Stimulated activated CD4-positive, alpha-beta T cell treated with anti-CD3 and anti-CD28 coated beads, Interleukin-4, amount 100 ng/mL, for 48 hours (primary cell): ENCODE measurements around the gene LRRC4.

ENCODE experiments used
- DNase-seq, 2 donors: peaks; one replicate each; pipeline ENCODE4 v3.0.0-alpha.2; 2020; ENCODE audit warnings: low read depth in 2 of 2

Gene LRRC4, protein sequence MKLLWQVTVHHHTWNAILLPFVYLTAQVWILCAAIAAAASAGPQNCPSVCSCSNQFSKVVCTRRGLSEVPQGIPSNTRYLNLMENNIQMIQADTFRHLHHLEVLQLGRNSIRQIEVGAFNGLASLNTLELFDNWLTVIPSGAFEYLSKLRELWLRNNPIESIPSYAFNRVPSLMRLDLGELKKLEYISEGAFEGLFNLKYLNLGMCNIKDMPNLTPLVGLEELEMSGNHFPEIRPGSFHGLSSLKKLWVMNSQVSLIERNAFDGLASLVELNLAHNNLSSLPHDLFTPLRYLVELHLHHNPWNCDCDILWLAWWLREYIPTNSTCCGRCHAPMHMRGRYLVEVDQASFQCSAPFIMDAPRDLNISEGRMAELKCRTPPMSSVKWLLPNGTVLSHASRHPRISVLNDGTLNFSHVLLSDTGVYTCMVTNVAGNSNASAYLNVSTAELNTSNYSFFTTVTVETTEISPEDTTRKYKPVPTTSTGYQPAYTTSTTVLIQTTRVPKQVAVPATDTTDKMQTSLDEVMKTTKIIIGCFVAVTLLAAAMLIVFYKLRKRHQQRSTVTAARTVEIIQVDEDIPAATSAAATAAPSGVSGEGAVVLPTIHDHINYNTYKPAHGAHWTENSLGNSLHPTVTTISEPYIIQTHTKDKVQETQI

DNA sequence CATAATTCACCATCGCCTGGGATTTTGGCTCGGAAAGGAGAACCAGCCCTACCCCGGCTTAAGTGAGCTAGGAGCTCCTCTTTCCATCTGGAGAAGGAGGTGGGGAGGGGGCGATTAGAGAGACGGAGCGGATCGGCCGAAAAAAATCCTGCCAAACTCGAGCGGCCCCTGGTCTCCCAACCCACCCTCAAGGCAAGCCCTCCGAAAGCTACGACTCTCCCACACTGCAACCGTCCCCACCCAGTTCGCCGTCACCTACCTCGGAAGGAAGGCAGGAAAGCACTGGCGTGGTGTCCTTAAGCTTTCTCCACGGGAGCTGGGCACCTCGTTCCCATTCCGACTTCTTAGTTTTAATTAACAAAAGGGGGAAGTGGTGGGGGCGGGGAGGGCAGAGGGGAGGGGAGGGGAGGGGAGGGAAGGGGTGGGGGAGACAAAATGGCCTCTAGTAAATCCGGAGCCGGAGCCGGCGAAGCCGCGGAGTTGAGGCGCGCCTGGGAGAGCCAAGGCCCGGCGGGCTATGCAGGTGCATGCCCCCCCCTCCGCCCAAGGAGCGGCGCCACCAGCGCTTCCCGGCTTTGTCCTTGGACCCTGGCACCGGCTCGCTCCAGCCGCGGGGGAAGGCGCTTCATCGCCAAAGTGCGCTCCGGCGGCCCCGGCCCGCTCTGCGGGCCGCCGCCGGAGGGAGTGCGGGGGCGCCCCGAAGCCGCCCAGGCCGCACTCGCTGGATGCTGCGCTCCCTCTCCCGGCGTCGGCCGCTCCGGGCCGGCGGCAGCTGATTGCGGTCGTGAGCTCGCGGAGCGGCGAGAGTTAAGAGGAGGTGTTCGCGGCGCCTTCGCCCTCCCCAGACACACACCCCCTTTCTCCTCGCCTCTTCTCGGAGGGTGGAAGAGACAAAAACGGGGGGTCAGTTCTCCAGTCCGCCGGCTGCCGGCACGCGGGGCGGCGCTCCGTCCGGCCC, at the start of gene LRRC4:
Gene LRRC4 (minus strand): TSS at position 784 of the 958 bp plus-strand sequence. CDS start 797 bp downstream, outside the sequence.
- peak in 1 of 2 donors; percentile 11 for DNase-seq

DNA sequence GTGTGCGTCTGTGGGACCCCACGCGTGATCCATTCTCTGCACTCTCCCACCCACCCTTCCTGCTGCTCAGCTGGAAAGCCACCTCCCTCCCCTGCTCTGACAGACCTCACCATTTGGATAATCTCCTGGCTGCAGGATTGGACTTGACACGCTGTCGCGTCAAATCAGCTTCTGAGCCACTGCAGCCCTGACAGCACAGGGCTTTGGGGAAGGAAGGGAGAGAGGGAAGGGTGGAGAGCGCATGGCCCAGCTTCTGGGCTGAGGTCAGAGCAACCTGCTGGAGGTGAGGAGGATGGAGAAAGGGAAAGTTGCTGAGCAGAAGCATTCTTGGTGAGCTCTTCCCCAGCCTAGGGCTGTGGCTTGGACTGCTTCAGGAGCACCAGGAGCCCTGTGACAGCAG, 48.9 kb upstream of the LRRC4 start:
- no peak for DNase-seq

- no peak for DNase-seq
These were observed 47.1 kb upstream of the LRRC4 start for GRCh38 chr7:128078309-128078708.

- no peak for DNase-seq
These were observed 45.6 kb upstream of the LRRC4 start for GRCh38 chr7:128076796-128077271.

DNA sequence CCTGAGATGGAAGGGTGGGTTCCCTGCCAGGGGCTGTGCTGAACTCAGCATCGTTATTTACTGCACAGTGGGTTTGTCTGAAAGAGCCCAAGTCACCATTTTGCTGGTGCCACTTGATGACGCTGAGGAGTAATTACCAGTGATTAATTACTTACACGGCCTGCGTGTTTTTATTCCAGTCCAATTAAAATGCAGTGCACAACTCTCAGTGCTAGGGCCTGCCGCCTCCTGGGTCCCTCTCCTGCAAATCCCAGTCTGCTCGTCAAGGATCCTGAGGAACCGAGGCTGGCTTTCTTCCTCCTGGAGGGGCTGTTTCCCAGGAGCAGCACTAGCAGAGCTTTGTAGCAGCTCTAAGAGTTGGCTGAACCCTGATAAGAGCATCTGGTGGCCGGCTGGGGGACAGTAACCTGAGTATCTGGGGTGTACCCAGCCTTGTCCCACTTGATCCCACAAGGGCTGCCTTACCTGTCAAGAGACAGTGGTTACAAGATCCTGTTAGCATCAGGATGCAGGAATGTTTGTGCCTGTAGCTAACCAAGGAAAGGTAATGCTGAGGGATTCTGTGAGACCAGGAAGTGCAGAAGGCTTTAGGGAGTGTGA, 45.1 kb upstream of the LRRC4 start:
- no peak for DNase-seq

DNA sequence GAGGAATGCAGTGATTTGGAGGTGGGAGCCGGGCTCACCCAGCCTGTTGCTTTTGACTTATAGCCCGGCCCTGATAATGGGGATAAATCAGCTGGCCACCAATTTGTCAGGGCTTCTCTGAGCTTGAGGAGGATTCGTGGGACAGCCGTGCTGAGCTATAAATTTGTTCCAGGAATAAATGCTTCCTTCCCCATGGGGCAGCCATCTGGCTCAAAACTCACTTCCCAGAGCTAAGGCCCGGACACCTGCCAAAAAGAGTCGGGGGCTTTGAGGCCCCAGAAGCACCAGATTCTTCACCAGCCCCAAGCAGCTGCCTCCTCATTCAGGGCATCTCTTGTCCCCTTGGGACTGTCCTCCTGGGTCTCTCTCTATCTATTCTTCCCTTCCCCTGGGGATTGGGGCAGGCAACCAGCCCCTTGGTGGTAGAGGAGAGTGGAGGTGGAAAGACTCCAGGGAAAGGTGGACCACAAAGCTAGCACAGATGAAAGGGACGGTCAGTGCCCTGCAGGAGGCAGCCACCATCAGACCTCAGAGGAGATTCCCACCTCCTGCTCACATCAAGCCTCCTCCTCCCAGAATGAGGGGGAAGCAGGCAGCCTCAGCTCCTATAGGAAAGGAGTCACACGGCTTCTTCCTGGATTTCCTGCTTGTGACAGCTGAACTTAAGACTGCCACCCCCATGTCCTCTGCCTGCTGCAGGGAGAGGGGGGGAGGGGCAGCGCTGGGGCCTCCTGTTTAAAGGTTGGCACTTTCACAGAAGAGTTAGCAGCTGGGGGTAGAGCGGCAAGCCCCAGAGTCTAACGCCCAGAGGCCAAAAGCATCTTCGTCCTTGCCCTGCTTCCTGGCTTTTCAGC, 44.2 kb upstream of the LRRC4 start:
- DNase-seq, result no peak

- no peak for DNase-seq
These were observed 43.5 kb upstream of the LRRC4 start for GRCh38 chr7:128074736-128075135.

DNA sequence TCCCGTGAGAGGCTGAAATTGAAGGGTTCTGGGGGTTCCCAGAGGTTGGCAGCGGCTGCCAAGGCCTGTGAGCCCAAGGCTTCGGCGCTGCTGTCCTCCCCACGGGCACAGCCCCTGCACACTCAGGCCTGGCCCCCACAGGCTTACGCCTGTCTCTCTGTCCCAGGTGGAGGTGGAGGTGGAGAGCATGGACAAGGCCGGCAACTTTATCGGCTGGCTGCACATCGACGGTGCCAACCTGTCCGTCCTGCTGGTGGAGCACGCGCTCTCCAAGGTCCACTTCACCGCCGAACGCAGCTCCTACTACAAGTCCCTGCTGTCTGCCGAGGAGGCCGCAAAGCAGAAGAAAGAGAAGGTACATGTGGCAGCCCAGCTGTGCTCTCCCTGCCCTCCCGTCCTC, 43.1 kb upstream of the LRRC4 start:
- DNase-seq, result no peak

- DNase-seq, result no peak
These were observed 42.6 kb upstream of the LRRC4 start for GRCh38 chr7:128073671-128074310.

- no peak for DNase-seq
These were observed 40.6 kb upstream of the LRRC4 start for GRCh38 chr7:128071801-128072200.

- no peak for DNase-seq
These were observed 40.1 kb upstream of the LRRC4 start for GRCh38 chr7:128071376-128071775.

GRCh38 chr7:128069373-128070364, 38.4 kb upstream of the LRRC4 start:
- DNase-seq, result no peak

DNA sequence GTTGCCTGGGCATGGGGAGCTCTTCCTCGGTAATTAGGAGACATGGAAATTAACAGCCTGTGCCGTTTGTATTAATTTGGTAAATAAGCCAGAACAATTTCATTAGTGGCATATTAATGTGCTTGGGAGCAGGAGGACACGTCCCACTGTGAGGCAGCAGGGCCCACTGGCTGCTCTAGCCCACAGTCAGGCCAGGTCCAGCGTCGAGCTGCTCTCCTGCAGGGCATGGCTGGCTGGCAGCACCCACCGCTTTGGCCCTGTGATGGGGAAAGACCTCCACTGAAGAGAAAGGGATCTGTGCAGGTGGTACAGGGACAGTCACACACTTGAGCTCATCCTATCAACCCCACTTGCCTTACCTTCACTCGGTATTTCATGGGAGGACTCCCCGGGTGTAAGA, 37.5 kb upstream of the LRRC4 start:
- no peak for DNase-seq

- DNase-seq, result no peak
These were observed 36.7 kb upstream of the LRRC4 start for GRCh38 chr7:128067983-128068382.

GRCh38 chr7:128066858-128067257, 35.6 kb upstream of the LRRC4 start:
- no peak for DNase-seq

GRCh38 chr7:128066395-128066794, 35.2 kb upstream of the LRRC4 start:
- no peak for DNase-seq

GRCh38 chr7:128065872-128066271, 34.6 kb upstream of the LRRC4 start:
- no peak for DNase-seq

GRCh38 chr7:128063088-128063487, 31.9 kb upstream of the LRRC4 start:
- no peak for DNase-seq

DNA sequence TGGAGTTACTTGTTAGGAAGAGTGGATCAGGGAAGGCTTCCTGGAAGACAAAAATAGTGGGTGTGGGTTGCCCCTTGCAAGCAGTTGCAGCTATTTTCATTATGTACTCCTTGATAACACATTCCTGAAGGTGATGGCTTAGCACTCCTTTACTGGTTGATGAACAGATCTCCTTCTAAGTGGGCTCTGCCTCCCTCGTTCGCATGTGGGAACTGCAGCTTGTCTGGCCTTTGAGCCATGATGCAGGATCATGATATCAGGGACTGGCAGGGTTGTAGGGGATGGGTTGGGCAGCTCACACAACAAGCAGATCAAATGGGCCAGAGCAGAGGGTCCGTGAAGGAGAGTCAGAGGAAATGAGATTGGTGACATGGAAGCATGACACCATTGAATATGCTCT, 28.8 kb upstream of the LRRC4 start:
- no peak for DNase-seq
